ENCODE results near the gene ARHGEF40.

The ARHGEF40 gene

DNA sequence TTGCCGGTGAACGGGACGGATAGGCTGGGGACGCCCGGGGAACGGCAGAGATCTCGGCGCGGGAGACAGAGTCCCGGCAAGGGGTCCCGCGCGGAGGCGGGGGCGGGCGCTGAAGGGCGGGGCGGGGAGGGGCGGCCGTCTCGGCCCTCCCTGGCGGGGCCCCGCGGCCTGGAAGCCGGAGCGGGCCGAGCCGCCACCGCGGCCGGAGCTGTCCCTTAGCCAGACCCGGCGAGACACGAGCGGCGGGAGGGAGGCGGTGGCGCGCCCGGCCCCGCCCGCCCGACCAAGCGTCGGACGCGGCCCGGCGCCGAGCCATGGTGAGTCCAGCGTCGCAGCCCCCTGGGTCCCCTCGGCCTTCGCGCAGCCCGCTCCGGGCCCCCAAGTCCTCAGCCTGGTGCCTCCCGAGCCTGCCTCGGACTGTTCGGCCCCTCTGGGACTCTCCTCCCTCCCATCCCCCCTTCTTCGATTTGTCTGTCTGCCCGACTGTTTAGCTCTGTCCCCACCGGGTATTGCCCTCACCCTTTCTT, at the start of gene ARHGEF40:
ARHGEF40 (plus strand) TSS at position 222 of the 527 bp plus-strand sequence; CDS start at position 315, 93 bp downstream.
- DNase-seq (ENCODE audit: low read depth): no peak

DNA sequence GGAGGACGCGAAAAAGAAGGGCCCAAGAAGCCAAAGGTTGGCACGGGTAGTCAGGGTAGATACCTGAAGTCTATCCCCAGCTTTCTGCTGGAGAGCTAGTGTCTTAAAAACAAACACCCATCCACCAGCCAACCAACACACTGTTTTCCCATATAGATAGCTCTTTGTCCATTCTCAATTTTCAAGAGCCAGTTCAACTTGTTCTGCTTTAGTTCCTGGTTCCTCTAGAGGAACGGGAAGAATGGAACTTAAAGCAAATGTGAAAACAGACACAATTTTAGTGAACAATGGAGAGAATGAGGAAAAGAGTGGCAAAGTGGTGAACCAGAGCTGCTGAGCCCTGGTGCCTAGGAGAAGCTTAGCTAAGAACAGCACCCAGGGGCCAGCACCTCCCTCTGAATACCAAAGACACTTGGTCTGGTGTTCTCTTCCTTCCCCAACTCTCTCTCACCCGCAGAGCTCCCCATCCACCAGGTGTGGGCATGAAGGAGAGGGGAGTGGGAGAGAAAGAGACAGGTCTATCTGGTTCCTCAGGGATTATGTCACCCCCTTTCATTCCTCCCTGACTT, 49.0 kb upstream of the ARHGEF40 start:
- DNase-seq (ENCODE audit: low read depth): no peak

DNA sequence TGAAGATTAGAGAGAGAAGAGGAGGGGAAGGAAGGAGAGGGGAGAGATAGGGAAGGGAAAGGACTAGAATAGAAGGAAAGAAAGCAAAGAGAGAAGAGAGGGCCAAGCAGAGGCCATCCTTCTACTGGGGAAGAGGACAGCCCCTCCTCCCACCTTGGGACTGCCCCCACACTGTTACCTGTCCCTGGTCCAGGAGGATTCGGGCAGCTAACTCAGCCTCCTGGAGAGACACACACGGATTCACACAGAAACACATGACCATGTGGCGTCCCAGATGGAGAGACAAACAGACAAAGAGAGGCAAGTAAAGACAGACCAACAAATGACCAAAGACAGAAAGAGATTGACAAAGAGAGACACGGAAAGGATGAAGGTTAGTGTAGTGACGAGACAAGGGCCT, 47.4 kb upstream of the ARHGEF40 start:
- DNase-seq (ENCODE audit: low read depth): no peak

DNA sequence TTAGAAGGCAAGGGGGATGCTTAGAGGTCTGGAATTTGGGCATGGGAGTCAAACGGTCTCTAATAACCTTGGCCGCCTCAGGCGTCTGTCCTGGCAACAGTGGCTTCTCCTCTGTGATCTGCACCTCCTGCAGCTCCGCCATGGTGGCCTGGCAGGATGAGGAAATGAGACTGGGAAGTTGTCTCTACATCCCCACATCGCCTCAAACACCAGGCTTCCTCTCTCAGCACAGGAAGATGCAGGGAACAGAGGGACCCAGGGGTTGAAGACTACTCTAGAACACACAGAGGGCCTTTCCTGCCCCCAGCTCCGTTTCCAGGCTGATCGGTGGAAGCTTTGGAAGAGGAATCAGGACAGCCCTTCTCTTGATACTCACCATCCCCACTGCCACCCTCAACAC, 46.9 kb upstream of the ARHGEF40 start:
- no peak for DNase-seq (ENCODE audit: low read depth)

DNA sequence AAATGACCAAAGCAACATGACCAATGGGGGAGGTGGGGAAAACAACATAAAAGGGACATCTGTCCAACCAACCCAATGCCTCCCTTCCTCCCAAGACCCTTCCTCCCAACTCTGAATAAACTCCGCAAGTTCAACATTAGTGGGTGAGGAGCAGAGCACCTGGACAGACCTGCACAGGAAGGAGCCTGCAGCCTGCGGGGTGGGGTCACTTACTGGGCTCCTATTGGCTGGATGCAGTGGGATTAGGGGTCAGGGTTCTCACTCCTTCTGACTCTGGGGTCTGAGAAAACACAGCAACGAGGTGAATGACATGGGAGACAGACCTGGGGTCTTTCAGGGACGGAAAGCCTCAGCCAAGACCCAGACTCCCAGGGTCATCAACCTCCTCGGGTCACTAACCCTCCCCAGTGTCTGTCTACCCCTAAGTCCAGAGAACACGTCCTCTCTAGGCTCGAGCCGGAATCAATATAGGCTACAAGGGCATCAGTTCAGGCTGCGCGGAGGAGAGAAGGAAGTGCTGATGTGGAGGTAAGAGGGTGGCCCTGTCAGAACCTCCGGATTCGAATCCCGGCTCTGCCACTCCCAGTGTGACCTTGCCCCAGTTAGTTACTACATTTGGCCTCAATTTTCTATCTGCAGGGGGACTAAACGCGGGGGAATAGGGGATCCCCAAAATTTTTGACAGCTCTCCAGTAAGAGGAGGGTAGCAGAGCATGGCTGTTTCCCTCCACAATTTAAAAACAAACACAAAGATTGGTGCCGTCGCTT, 46.1 kb upstream of the ARHGEF40 start:
- DNase-seq (ENCODE audit: low read depth): no peak

DNA sequence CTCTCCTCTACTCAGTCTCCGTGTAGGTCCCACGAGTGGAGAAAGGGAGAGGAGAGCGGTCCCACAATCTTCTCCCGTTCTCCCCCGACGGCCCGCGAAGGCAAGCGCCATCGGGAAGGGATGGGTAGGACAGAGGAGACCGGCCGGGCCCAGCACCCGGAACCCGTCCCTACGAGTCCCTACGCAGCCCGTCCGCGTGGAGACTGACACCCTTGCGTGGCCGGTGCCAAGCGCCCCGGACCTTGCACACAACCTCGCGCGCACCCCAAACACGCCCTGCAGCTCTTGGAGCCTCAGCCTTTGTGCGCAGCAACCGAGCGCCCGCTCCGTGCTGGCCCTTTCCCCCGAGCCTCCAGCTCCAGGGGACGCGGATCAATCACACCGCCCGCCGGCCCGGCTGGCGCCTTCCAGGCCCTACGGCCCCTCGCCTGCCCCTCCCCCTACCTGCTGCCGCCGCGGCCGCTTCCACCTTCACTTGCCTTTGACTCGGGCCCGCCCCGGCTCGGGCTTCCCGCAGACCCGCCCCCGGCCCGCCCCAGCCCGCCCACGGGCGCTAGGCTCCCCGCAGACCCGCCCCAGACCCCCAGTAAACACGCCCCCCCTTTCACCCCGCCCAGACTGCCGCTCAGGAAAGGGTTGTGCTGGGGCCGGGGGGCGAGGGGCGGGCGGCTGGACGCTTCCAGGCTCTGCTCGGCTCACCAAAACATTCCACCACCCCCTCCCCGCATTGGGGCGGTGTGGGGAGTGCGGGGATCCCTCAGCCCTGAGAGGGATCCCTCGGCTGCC, 45.3 kb upstream of the ARHGEF40 start, which contains the start of gene NDRG2:
NDRG2 (minus strand) TSS at position 477 of the 786 bp plus-strand sequence. CDS start 1,746 bp downstream, outside the sequence.
- peak; percentile 50 for DNase-seq (ENCODE audit: low read depth)

DNA sequence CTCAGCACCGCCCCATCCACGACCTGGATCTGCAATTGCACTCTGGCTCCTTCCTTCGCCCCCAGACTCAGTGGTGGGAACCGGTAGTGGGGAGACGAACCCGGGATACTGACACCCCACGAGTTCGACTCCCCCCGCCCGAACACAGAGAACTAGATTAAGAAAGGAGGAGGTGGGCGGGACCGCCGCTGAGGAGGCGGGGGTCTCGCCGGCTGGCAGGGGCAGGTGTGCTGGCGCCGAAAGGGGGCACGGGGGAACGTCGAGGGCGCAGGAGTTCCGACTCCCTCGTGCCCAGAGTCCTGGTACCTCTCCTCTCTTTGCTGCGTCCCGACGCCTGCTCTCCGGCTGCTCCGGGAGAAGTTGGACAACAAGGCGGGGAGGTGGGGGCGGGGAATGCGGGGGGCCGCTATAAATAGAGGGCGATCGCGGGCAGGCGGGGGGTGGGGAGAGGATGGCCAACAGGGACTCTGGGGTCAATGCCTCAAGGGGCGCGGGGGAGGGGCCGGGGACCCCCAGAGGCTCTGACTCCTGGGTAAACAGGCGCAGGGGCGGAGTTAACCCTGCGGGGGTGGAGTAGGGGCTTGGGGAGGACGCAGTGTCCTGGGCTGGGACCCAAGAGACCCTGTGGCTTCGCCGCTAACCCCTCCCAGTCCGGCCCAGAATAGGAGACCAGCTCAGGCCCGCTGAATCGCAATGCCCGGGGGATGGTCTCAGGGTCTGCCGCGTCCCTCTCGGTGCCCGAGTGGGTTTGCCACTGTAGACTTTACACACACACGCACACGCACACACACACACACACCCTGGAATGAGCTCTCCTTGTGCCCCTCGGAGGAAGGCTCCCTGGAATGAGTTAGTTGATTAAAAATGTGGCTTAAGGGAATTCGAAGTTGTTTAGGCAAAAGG, 44.5 kb upstream of the ARHGEF40 start:
- DNase-seq (ENCODE audit: low read depth): no peak

DNA sequence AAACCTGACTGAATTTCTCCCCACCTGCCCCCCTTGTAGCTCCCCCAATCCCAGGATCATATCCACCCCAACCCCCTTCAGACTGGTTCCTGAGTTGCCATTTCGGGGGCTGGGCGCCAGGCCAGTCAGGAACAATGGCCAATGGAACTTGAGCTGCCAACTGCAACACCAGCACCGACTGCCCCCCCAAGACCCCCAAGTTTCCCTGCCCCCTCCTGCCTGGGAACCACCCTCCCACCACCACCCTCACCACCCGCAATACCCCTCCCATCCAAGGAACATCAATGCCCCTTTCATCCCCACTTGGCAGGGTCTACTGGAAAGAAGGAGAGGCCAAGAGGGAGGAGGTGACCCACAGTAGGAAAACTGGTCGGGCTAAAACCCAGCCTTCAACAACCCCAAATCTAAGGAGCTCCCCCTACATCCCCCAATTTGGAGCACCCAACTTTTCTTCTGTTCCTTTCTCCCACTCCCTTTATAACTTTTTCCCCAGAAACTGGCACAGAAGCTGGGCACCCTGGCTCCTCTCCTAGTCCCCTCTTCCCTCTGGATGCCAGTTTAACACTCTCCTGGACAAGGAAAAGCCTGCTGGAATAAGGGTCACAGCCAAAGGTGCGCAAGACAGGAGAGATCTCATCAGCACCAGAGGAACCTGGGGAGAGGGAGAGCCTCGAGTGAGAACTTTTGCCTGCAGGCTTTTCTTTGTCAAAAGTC, 43.7 kb upstream of the ARHGEF40 start:
- DNase-seq (ENCODE audit: low read depth): no peak

DNA sequence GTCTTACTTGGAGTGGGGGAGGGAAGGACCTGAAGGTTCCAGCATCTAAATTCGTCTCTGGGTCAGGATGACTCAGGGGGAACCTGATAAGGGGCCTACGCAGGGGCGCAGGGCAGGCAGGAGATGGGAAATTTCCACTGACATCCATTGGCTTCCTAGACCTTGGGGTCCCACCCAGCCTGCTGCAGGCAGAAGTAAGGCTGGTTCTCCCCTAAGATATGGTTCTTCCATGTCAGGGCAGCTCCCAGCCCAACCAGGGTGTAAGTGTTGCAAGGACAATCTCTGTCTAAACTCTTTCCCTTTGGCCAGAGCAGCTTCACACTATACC, 43.2 kb upstream of the ARHGEF40 start:
- DNase-seq (ENCODE audit: low read depth): no peak

DNA sequence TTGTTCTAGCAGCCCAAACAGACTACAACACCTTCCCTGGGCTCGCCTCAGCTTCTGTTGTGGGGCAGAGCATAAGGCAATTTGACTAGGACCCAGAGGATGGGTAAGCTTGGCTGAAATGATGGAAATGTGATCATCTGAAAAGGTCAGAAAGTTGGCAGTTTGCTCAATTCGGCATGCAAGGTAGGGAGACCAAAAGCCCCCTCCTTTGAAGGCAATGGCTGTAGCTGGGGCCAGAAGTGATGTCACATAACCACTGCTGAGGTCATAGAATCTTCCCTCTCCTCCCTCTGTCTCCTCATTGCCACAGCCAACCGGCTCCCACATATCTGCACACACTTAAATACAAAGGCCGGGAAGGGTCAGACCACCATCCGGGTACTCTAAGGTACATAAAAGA, 40.2 kb upstream of the ARHGEF40 start, which contains the start of gene TPPP2:
TPPP2 (plus strand) TSS at position 301 of the 400 bp plus-strand sequence. CDS start 365 bp downstream, outside the sequence.
- no peak for DNase-seq (ENCODE audit: low read depth)

DNA sequence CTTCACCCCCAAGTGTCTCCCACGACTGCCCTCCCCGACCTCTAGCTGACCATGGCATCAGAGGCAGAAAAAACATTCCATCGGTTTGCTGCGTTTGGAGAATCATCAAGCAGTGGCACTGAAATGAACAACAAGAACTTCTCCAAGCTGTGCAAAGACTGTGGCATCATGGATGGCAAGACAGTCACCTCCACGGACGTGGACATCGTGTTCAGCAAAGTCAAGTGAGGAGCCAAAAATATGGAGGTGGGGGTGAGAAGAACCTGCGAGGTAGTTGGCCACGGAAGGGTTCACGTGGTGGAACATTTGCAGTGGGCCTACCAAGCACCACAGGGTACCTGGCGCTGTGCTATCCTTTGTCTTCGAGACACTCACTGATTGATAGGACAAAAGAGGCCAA, 39.6 kb upstream of the ARHGEF40 start:
- DNase-seq (ENCODE audit: low read depth): no peak

DNA sequence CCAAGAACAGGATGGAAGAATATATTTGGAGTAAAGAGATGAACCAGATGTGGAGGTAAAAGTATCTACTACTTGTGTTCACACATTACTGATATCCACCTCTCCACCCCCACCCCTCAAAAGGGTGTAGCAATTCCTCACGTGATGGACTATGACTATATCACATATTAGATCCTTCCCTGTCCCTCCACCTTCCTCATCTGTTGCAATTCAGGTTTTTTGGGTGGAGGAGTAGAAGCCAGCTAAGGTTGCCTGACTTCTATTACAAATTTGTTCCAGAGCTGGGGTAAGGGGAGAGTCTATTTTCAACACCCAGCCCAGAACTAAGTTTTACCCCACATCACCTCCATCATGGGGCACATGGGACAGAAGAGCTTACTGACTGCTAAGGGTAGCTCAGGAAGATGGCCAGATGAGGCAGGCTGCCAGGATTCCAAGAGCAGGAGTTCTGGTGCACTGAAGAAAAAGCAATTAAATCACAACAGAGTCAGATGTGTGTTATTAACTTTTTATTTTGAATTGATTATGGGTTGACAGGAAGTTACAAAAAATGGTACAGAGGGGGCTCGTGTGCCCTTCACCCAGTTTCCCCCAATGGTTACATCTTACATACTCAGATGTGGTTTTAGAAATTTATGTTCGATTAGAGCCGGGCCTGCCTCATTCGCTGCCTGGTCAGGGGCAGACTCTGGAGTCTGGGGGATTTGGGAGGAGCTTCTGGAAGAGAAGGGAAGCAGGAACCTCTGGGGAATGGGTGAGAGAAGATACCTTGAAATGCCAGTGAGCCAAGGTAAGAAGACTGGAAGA, 37.6 kb upstream of the ARHGEF40 start:
- DNase-seq (ENCODE audit: low read depth): no peak

DNA sequence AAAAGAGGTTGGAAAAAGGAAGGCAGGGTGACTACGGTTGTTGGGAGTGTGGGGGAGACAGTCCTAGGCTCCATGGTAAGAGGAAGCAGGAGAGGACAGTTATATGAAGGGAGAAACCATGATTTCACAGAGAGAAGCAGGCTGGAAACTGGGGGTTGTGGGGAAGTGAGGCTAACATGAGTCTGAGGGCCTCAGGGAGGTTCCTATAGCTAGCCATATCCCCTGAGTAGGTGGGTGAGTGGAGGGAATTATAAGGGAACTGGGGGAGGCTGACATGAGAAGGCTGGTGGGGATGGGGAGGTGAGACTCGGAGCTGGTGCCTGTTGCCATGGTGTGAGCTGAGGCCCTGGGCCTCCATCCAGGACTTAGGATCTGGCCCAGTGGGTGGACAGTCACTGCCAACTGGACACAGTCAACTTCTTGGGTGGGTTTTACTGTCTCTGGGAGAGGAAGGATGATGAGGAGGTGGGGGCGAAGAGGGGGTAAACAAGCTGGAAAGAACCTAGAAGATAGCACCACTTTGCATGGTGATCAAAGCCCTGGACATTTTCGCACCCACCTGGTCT, 36.9 kb upstream of the ARHGEF40 start:
- DNase-seq (ENCODE audit: low read depth): no peak

DNA sequence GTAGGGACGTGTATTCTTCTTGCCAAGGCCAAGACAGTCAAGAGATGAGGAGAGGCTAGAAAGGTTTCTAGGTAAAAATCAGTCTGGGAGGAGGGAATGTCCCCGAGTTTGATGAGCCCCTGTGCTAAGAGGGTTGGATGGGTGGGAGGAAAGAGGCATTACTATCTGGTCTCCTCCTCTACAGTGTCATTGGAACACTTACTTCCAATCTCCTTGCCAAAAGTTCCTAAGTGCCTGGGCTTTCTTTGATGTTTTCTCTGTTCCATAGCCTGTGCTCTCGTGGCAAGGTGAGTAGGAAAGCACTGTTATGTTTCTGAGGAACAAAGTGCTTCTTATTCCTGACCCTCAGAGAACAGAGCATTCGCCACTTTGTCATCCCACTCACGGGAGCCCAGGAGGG, 35.4 kb upstream of the ARHGEF40 start, which contains the start of gene RNASE13:
RNASE13 (minus strand) TSS at position 101 of the 400 bp plus-strand sequence. CDS start 519 bp downstream, outside the sequence.
- no peak for DNase-seq (ENCODE audit: low read depth)

DNA sequence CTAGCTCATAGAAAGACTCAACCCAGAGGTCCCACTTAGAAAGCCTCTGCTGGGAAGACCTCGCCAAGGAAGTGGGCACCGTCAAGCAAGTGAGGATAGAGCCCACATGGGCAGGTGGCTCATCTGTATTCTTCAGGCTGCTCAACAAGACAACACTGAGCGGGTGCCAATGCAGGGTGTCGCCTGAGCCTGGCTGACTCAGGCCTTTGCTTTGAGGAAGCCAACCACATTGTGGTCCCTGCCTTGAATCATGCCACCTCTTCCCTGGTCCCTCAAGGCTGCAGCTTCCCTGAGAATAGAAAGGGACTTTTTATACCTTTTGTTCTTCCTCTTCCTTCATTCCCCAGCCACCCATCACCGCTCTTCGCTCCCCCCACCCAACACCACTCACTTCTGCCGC, 33.4 kb upstream of the ARHGEF40 start:
- no peak for DNase-seq (ENCODE audit: low read depth)

DNA sequence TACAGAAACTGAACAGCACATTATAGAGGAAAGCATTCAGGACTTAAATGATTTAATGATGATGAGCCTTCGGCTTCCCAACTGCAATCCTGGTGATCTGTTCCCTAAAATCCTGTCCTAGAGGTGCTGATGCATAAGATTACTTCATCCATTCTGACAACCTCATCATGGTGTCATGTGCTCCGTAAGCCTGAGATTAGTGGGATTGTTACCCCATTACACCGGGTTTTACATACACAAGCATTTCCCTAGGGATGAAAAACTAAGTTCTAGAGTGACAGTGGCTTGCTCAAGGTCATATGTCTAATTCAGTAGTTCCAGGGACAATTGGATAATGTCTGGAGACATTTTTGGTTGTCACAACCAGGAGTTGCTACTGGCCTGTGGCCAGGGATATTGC, 32.9 kb upstream of the ARHGEF40 start:
- DNase-seq (ENCODE audit: low read depth): no peak

DNA sequence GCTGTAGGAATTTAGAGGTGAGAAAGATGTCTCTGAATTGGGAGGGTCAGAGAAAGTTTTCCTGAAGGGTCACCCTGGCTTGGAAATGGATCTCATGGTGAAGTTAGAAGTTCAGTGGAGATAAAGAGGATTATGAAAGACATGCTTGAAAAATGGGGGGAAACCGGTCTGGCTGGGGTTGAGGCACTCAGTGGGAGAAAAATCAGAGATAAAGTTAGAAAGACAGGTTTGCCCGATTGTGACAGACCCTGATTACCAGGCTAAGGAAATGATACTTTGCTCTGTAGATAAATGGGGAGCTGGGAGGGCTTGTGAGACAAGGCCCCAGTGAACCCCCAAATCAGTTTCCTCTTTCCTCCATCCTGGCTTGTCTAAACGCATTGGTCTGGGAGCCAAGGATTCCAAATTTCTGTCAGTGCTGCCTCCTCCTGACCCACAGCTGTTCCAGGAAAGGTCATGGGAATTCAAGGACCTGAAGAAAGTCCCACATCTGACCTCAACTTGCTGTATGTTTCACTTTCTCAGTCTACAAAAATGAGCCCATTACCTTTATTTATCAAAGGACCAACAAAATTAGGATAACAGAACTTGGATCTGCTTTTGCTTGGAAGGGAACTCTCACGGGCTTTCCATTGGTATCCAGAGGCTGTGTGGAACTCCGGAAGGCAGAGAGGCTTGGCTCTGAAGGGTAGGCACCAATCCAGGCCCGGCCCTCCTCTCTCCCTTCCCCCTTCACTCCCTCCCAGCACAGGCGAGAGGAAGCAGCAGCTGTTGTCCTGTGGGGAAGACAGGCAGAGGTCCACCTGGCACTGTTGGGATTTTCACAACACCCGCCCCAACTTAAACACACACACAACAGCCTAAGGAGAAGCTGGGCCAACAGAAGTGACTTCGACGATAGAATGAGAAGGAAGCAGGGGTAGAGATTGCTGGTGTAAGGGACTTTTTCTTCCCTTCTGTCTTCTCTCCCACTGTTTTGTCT, 31.4 kb upstream of the ARHGEF40 start:
- DNase-seq (ENCODE audit: low read depth): no peak

Data from activated T-cell treated with anti-CD3 and anti-CD28 coated beads for 48 hours (primary cell).